ENCODE measurements around the gene PLCB2. TPM values are rescaled to one million over a fixed set of nuclear protein-coding genes. Genes with fewer than 3 reads are reported as not detected.

PLCB2 gene
- total and polyA plus RNA-seq, 2 donors, result 26.5 to 125 TPM

DNA sequence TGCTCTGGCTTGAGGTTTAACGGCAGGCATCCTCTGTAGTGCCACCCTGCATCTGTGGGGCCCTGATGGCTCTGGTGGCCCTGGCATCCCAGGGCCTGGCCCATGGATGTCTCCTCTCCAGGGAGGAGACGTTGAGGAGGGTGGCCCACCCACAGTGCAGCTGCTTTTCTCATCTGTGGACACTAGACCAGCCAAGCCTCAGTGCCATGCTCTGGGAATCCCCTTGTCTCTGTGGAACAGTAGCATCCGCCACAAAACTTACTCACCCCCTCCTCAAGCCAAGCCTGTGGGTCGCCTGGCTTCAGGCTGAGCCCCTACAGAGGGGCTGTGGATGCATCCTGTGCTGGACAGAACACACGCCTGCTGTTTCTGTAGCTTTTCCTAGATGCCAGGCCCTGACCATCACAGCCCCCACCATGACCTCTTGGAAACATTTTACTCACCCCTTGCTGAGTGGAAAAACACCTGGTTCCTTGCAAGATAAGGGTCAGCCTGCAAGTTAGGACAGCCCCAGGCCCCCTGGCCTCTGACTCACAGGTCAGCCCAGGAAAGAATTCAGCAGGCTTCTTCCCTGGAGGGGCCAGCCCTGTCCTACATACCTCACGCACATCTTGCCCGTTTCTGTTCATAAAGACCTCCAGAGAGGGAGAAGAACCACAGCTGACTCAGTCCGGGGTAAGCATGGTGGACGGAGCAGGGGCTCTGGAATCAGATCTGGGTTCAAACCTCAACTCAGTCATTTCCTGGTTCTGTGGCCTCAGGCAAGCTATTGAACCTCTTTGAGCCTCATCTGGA lies 49.9 kb downstream of the PLCB2 start:
- Histone ChIP-seq H3K9me3 (ENCODE audit: control insufficient read depth in 2 of 2, insufficient read depth in 1 of 2, low read length in 1 of 2) (no peaks in the 10 kb centered on the region), H3K4me1 (ENCODE audit: control insufficient read depth in 2 of 2, insufficient read depth in 2 of 2, low read length in 2 of 2) (peaks cover 3 to 5% of the 10 kb centered on the region in 2 donors), H3K27ac (ENCODE audit: low read depth in 1 of 2, low read length in 1 of 2) (no peak overlapping the region), H3K27me3 (ENCODE audit: control insufficient read depth in 2 of 2, insufficient read depth in 1 of 2, low read length in 1 of 2) (peaks cover 8 to 40% of the 10 kb centered on the region in 2 donors), H3K4me3 (ENCODE audit: low read length in 2 of 2) (no peak overlapping the region), H3K36me3 (ENCODE audit: control insufficient read depth in 2 of 2, insufficient read depth in 2 of 2, low read length in 1 of 2) (no peaks in the 10 kb centered on the region)
- DNase-seq (ENCODE audit: low read depth in 6 of 9, low spot score in 9 of 9), result no peak
- WGBS, result 97% methylated on average over 9 of the region's 9 CpGs

DNA sequence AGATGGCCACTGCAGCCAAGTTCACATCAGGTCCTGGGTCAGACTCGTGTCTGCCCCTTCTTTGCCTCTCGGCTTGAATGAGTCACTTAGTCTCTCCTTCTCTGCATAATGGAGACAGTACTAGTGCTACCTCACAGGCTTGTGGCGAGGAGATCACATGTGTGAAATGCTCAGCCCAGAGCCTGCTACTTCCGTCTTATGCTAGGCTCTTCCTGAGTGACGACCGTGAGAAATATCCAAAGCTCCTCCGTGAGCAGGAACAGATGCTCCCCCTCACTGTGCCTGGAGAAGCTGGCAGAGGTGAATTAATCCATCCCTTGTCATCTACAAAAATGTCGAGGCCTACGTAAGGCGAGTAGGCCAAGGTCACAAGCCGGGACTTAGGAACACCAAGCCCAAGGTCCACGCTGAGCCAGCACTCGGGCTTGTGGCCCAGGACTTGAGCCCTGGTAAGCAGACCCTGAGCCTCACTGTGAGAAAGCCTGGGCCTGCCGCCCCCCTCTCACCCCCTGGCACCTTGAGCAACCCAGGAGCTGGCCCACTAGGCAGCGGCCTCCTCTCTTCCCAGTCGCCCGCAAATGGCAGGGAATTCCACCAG lies 51.0 kb downstream of the PLCB2 start:
- WGBS, result 94% methylated on average over 17 of the region's 17 CpGs
- H3K4me3 ChIP-seq (ENCODE audit: low read length in 2 of 2), result no peak overlapping the region
- no peak for DNase-seq (ENCODE audit: low read depth in 6 of 9, low spot score in 9 of 9)
- peaks cover 19 to 52% of the 10 kb centered on the region in 2 donors for H3K27me3 ChIP-seq (ENCODE audit: control insufficient read depth in 2 of 2, insufficient read depth in 1 of 2, low read length in 1 of 2)
- H3K36me3 ChIP-seq (ENCODE audit: control insufficient read depth in 2 of 2, insufficient read depth in 2 of 2, low read length in 1 of 2), result no peaks in the 10 kb centered on the region
- peaks cover 9 to 11% of the 10 kb centered on the region in 2 donors for H3K4me1 ChIP-seq (ENCODE audit: control insufficient read depth in 2 of 2, insufficient read depth in 2 of 2, low read length in 2 of 2)
- no peak overlapping the region for H3K27ac ChIP-seq (ENCODE audit: low read depth in 1 of 2, low read length in 1 of 2)
- no peaks in the 10 kb centered on the region for H3K9me3 ChIP-seq (ENCODE audit: control insufficient read depth in 2 of 2, insufficient read depth in 1 of 2, low read length in 1 of 2)

DNA sequence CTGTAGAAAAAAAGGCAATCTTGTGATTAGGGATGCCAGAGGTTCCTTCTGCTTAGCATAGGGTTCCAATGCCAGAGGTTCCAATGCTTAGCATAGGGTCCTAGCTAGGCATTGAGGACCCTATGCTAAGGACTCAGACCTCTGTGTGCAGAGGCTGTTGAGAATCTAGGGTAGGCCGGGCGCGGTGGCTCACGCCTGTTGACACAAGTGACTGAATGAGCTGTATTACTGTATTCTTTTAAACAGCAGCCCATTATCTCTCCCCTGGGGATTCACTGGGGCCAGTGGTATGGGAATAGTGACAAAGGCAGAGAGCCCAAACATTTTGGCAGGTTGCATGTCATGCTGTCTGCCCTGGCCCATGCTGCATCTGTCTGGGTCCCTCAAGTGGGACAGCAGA lies 52.7 kb downstream of the PLCB2 start:
- Histone ChIP-seq H3K9me3 (ENCODE audit: control insufficient read depth in 2 of 2, insufficient read depth in 1 of 2, low read length in 1 of 2) (no peaks in the 10 kb centered on the region), H3K27me3 (ENCODE audit: control insufficient read depth in 2 of 2, insufficient read depth in 1 of 2, low read length in 1 of 2) (peaks cover 29 to 68% of the 10 kb centered on the region in 2 donors), H3K4me1 (ENCODE audit: control insufficient read depth in 2 of 2, insufficient read depth in 2 of 2, low read length in 2 of 2) (peaks cover 9 to 11% of the 10 kb centered on the region in 2 donors), H3K27ac (ENCODE audit: low read depth in 1 of 2, low read length in 1 of 2) (no peak overlapping the region), H3K4me3 (ENCODE audit: low read length in 2 of 2) (no peak overlapping the region), H3K36me3 (ENCODE audit: control insufficient read depth in 2 of 2, insufficient read depth in 2 of 2, low read length in 1 of 2) (no peaks in the 10 kb centered on the region)
- WGBS, result 99% methylated on average over 4 of the region's 4 CpGs
- DNase-seq (ENCODE audit: low read depth in 6 of 9, low spot score in 9 of 9), result no peak

DNA sequence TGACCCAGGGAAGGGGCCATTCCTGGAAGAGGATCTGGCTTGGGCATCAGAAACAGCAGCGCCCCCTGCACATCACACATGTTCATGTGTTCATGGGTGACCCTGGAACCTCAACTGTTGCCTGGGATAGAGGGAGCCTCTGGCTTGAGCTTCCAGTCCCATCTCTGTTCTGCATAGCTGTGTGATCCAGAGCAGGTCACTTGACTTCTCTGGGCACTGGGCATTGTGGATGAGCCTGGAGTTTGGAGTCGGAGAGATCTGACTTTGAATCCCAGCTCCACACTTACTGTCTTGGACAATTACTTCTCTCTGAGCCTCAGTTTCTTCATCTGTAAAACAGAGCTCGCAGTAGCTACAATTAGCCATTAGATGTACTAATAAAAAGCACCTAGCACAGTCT lies 53.3 kb downstream of the PLCB2 start:
- H3K27me3 ChIP-seq (ENCODE audit: control insufficient read depth in 2 of 2, insufficient read depth in 1 of 2, low read length in 1 of 2), result peaks cover 29 to 71% of the 10 kb centered on the region in 2 donors
- WGBS, result 98% methylated on average over 3 of the region's 3 CpGs
- H3K9me3 ChIP-seq (ENCODE audit: control insufficient read depth in 2 of 2, insufficient read depth in 1 of 2, low read length in 1 of 2), result no peaks in the 10 kb centered on the region
- DNase-seq (ENCODE audit: low read depth in 6 of 9, low spot score in 9 of 9), result no peak
- peaks cover 9 to 11% of the 10 kb centered on the region in 2 donors for H3K4me1 ChIP-seq (ENCODE audit: control insufficient read depth in 2 of 2, insufficient read depth in 2 of 2, low read length in 2 of 2)
- no peak overlapping the region for H3K4me3 ChIP-seq (ENCODE audit: low read length in 2 of 2)
- no peaks in the 10 kb centered on the region for H3K36me3 ChIP-seq (ENCODE audit: control insufficient read depth in 2 of 2, insufficient read depth in 2 of 2, low read length in 1 of 2)
- no peak overlapping the region for H3K27ac ChIP-seq (ENCODE audit: low read depth in 1 of 2, low read length in 1 of 2)

- 44% methylated on average over 28 of the region's 28 CpGs for WGBS
- Histone ChIP-seq H3K36me3 (ENCODE audit: control insufficient read depth in 2 of 2, insufficient read depth in 2 of 2, low read length in 1 of 2) (no peaks in the 10 kb centered on the region), H3K9me3 (ENCODE audit: control insufficient read depth in 2 of 2, insufficient read depth in 1 of 2, low read length in 1 of 2) (no peaks in the 10 kb centered on the region), H3K4me3 (ENCODE audit: low read length in 2 of 2) (peak overlapping the region; percentile 29 to 54), H3K27ac (ENCODE audit: low read depth in 1 of 2, low read length in 1 of 2) (no peak overlapping the region), H3K27me3 (ENCODE audit: control insufficient read depth in 2 of 2, insufficient read depth in 1 of 2, low read length in 1 of 2) (peaks cover 29 to 69% of the 10 kb centered on the region in 2 donors), H3K4me1 (ENCODE audit: control insufficient read depth in 2 of 2, insufficient read depth in 2 of 2, low read length in 2 of 2) (peaks cover 9 to 11% of the 10 kb centered on the region in 2 donors)
- DNase-seq (ENCODE audit: low read depth in 6 of 9, low spot score in 9 of 9), result no peak
These were observed 54.5 kb downstream of the PLCB2 start for GRCh38 chr15:40253167-40253790.

DNA sequence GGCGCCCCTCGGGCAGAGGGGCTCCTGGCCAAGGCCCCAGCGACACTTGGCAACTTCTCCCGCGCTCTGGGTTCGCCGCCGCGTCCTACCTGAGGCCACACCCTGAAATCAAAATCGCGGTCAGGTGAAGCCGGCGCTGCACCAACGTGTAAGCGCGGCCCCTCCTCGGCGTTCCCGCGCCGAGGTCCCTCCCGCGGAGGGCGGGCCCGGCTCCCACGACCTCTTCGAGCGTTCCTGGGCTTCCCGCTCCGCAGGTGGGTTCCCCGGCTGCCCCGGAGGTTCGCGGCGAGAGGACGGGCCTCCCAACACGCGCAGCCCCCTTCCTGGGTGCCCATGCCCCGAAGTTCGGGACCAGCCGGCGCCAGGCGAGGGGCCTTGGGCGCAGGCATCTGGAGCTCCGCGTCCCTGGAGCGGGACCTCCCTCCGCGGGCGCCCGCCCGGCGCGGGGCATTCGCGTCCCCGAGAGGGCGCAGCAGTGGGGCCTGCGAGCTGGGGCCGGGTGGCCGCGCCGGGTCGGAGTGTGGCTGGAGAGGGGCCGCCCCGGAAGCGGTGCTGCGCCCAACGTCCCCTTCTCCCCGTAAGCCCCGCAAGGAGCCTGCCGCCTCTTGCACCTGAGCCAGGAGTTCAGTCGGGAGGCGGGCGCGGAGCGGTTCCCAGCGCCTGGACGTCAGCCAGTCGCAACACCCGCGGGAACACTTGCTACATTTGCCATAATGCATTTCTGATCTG lies 55.1 kb downstream of the PLCB2 start:
- H3K4me3 ChIP-seq (ENCODE audit: low read length in 2 of 2), result peak overlapping the region; percentile 29 to 54
- DNase-seq (ENCODE audit: low read depth in 6 of 9, low spot score in 9 of 9), result no peak
- H3K36me3 ChIP-seq (ENCODE audit: control insufficient read depth in 2 of 2, insufficient read depth in 2 of 2, low read length in 1 of 2), result no peaks in the 10 kb centered on the region
- H3K27me3 ChIP-seq (ENCODE audit: control insufficient read depth in 2 of 2, insufficient read depth in 1 of 2, low read length in 1 of 2), result peaks cover 29 to 65% of the 10 kb centered on the region in 2 donors
- 3% methylated on average over 82 of the region's 82 CpGs for WGBS
- no peak overlapping the region for H3K27ac ChIP-seq (ENCODE audit: low read depth in 1 of 2, low read length in 1 of 2)
- H3K4me1 ChIP-seq (ENCODE audit: control insufficient read depth in 2 of 2, insufficient read depth in 2 of 2, low read length in 2 of 2), result peaks cover 9 to 11% of the 10 kb centered on the region in 2 donors
- no peaks in the 10 kb centered on the region for H3K9me3 ChIP-seq (ENCODE audit: control insufficient read depth in 2 of 2, insufficient read depth in 1 of 2, low read length in 1 of 2)

- no peaks in the 10 kb centered on the region for H3K9me3 ChIP-seq (ENCODE audit: control insufficient read depth in 2 of 2, insufficient read depth in 1 of 2, low read length in 1 of 2)
- H3K4me1 ChIP-seq (ENCODE audit: control insufficient read depth in 2 of 2, insufficient read depth in 2 of 2, low read length in 2 of 2), result peaks cover 9 to 11% of the 10 kb centered on the region in 2 donors
- no peak overlapping the region for H3K4me3 ChIP-seq (ENCODE audit: low read length in 2 of 2)
- no peak for DNase-seq (ENCODE audit: low read depth in 6 of 9, low spot score in 9 of 9)
- H3K36me3 ChIP-seq (ENCODE audit: control insufficient read depth in 2 of 2, insufficient read depth in 2 of 2, low read length in 1 of 2), result no peaks in the 10 kb centered on the region
- 64% methylated on average over 27 of the region's 27 CpGs for WGBS
- H3K27me3 ChIP-seq (ENCODE audit: control insufficient read depth in 2 of 2, insufficient read depth in 1 of 2, low read length in 1 of 2), result peaks cover 29 to 65% of the 10 kb centered on the region in 2 donors
- H3K27ac ChIP-seq (ENCODE audit: low read depth in 1 of 2, low read length in 1 of 2), result no peak overlapping the region
These were observed 55.6 kb downstream of the PLCB2 start for GRCh38 chr15:40252141-40252437.

GRCh38 chr15:40251486-40252140 lies 56.1 kb downstream of the PLCB2 start:
- Histone ChIP-seq H3K4me1 (ENCODE audit: control insufficient read depth in 2 of 2, insufficient read depth in 2 of 2, low read length in 2 of 2) (peaks cover 9 to 11% of the 10 kb centered on the region in 2 donors), H3K27ac (ENCODE audit: low read depth in 1 of 2, low read length in 1 of 2) (no peak overlapping the region), H3K9me3 (ENCODE audit: control insufficient read depth in 2 of 2, insufficient read depth in 1 of 2, low read length in 1 of 2) (no peaks in the 10 kb centered on the region), H3K36me3 (ENCODE audit: control insufficient read depth in 2 of 2, insufficient read depth in 2 of 2, low read length in 1 of 2) (no peaks in the 10 kb centered on the region), H3K4me3 (ENCODE audit: low read length in 2 of 2) (no peak overlapping the region), H3K27me3 (ENCODE audit: control insufficient read depth in 2 of 2, insufficient read depth in 1 of 2, low read length in 1 of 2) (peaks cover 29 to 65% of the 10 kb centered on the region in 2 donors)
- 97% methylated on average over 10 of the region's 10 CpGs for WGBS
- no peak for DNase-seq (ENCODE audit: low read depth in 6 of 9, low spot score in 9 of 9)

Measured in thymus (tissue), 11 donors.